OCI-LY3 (cell line): ENCODE results near the gene COL3A1.

Experiments
- EZH2phosphoT487 ChIP-seq: fragments of 200-600 bp; shearing (Covaris generic); IDR thresholded peaks from 2 replicates; pipeline ENCODE4 v1.6.1; 2018; ENCODE audit warnings: antibody characterized with exemption, mixed run types, low read depth
- TF ChIP-seq, protein P1 (sequence below): fragments of 200-600, 300-600 bp; sonication (generic); IDR thresholded peaks from 2 replicates; pipeline ENCODE4 v1.5.1; 2014; ENCODE audit warnings: antibody characterized with exemption, low read length, low read depth

- TF ChIP-seq, protein P1, sequence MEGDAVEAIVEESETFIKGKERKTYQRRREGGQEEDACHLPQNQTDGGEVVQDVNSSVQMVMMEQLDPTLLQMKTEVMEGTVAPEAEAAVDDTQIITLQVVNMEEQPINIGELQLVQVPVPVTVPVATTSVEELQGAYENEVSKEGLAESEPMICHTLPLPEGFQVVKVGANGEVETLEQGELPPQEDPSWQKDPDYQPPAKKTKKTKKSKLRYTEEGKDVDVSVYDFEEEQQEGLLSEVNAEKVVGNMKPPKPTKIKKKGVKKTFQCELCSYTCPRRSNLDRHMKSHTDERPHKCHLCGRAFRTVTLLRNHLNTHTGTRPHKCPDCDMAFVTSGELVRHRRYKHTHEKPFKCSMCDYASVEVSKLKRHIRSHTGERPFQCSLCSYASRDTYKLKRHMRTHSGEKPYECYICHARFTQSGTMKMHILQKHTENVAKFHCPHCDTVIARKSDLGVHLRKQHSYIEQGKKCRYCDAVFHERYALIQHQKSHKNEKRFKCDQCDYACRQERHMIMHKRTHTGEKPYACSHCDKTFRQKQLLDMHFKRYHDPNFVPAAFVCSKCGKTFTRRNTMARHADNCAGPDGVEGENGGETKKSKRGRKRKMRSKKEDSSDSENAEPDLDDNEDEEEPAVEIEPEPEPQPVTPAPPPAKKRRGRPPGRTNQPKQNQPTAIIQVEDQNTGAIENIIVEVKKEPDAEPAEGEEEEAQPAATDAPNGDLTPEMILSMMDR = no peak
- TF ChIP-seq EZH2phosphoT487 = no peak
These were observed 34.5 kb downstream of the COL3A1 start for GRCh38 chr2:189008555-189009262.
